Measurements from ENCODE around the gene SPATA13.
"Not testable (repeated sequence)": the region's sequence is repeated elsewhere in the genome, so short reads cannot be mapped to it uniquely, and the experiment has no call there.

SPATA13 gene

DNA sequence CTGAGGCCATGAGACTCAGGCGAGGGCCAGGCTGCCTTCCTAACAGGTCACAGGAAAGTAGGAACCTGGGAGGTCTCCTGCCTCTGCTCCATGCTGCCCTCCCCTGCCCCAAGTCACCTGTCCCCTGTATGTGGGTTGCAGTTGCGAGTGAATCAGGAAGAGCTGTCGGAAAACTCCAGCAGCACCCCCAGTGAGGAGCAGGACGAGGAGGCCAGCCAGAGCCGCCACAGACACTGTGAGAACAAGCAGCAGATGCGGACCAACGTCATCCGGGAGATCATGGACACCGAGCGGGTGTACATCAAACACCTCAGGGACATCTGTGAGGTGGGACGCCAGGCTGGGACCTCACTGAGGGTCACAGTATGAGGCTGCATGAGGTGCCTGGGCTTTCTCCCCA is 126.1 kb downstream of the SPATA13 start:
- no peak for DNase-seq

DNA sequence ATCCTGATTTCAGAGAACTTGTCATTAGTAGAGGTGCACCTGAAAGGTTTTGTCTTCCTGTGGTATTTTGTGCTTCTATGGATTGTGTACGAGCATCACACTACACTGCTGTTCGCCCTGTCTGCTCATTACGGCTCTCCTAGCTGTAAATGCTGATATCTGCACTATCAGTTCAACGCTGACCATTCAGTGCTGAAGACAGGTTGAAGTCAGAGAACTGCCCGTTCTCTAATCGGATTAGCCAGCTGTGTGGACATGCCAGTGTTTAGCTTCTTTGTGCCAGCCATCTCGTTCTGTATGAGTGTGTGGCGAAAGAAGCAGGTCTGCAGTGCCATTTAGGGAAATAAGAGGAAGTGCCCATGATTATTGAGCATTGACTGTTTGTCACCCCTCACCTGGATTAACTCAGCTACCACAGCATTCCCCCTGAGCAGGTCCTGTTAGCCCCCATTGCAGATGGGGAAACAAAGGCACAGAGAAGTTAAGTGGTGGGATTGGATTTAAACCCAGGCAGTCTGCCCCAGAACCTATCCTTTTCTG is 127.3 kb downstream of the SPATA13 start:
- DNase-seq = no peak

DNA sequence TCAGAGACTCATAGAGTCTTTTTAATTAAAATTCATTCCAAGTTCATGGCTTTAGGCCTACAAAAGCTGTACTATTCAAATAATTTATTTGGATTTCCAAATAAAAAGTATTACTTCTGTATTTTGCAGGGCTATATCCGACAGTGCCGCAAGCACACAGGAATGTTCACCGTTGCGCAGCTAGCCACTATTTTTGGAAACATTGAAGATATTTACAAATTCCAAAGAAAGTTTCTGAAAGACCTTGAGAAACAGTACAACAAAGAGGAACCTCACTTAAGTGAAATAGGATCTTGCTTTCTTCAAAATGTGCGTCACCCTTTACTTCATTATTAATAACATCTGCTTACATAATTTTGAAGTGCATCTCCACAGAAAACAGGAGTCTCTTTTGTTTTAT is 128.3 kb downstream of the SPATA13 start:
- DNase-seq = no peak

DNA sequence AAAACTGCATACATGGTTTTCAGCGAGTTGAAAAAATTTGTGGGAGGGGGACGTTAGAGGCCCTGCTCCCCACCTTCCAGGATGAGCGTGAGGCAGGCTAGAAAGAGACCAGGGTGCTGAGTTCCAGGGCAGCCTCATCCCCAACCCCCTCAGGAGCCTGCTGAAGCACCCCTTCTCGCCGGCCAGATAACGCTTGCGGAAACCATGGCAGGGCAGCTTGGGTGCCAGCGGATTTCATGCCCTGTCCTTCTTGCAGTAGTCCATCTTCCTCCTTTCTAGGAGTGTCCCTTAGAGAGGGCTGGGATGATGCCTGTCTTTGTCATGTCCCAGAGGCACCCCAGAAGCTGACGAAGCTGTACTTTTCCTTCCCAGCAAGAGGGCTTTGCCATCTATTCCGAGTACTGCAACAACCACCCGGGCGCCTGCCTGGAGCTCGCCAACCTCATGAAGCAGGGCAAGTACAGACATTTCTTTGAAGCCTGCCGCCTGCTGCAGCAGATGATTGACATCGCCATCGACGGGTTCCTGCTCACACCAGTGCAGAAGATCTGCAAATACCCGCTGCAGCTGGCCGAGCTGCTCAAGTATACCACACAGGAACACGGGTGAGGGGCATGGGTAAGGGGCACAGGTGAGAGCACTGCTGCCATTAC is 129.9 kb downstream of the SPATA13 start:
- DNase-seq = no peak

DNA sequence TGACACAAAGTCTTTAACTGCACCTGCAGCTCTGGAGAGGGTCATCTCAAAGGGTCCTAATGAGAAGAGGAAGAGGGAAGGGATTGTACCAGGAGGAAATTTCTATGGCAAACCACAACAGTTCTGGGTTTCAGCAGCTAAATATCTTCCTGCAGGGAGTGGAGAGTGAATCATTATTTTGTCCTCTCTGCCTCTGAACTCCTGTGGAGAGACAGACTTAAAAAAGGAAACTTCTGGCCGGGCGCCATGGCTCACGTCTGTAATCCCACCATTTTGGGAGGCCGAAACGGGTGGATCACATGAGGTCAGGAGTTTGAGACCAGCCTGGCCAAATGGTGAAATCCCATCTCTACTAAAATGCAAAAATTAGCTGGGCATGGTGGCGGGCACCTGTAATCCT is 132.0 kb downstream of the SPATA13 start:
- DNase-seq = no peak

DNA sequence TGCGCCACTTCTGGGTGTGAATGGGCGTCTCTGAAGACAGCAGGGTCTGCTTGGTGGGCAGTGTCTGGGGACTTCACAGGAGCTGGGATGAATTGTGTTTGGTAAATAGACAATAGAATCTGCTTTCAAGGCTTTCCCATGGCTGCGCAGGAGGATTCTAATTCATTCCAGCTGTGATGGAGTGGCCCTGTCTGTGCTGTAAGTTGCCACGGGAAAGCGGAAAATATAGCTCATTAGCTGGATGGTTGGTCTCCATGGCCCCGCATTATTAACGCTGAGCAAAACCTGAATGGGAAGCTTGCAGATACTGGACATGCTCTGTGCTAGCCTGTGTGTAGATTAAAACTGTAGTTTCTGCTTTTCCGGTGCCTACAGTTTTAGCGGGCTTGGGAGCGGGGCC is 133.2 kb downstream of the SPATA13 start:
- no peak for DNase-seq

DNA sequence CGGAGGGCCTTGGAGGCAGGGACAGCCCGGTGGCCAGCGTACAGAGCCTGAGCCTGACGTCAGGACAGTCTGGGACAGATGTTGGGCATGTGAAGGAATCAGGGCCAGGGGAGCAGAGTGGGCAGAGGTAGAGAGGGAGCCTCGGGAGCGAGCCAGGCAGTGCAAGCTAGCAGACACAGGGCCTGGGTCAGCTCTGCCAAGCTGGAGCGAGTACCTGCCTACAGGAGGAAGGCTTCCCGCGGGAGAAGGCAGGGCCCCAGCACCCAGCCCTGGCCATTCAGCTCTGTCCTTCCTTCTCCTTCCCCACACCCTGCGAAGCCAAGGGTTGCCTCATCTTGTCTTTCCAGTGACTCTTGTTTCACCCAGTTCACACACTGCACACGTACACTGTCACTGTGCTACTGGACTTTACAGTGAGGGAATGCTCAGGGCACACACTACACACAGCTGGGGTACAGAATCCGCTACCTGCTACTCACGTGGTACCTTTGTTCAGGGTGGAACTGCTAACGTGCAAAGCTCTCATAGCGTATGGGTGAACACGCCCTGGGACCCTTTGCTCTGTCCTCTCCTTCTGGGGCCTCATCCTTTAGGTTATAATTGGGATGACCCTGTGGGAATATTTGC is 139.1 kb downstream of the SPATA13 start:
- DNase-seq = no peak

DNA sequence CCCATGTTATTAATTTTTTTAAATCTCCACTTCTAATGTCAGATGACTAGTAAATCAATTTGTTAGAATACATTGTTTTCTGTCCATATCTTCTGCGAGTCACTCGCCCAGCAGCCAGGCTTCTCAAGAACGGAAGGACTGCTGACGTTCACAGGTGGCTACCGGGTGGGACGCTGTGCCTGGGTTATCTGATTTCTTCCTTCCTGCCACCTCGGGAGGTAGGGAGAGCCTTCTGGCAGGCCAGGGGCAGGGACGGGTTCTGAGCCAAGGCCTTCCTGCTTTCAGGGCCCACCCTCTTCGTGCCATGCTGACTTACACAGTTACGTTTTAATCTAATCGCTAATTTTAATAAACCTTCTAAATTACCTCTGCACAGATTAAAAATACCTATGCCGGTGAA is 140.9 kb downstream of the SPATA13 start:
- DNase-seq = no peak

DNA sequence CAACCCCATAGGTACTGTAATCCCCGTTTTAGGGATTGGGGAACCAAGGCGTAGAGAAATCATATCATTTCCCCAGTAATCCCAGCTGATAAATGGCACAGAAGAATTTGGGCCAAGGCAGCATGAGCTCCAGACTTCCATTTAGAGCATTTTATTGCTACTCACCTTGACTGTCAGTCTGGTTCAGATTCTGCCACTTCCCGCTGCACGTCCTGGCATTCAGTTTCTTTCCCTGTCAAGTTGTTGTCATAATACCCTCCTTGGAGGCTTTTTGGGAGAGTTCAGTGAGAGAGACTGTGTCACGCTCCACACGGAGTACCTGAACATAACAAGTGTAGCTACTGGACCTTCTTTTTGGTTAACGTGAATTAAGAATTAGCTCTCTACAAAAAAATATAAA is 141.4 kb downstream of the SPATA13 start:
- no peak for DNase-seq

DNA sequence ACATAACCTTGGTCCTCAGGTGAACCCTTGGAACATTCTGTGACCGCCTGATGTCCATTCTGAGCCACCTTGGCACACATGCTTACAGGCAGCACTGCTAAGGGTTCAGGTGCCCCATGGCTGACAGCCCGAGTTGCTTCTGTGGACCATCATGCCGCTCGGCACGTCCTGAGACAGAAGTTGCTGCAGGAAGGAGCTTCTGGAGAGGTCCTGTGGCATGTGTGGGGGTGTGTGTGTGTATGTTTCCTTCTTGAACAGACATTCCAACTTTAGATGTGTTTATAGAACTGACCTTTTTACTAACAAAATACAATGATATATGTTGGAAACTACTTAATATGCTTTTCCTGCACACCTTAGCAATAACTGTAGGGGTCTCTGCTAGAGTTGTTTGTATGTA is 144.1 kb downstream of the SPATA13 start:
- DNase-seq = no peak

DNA sequence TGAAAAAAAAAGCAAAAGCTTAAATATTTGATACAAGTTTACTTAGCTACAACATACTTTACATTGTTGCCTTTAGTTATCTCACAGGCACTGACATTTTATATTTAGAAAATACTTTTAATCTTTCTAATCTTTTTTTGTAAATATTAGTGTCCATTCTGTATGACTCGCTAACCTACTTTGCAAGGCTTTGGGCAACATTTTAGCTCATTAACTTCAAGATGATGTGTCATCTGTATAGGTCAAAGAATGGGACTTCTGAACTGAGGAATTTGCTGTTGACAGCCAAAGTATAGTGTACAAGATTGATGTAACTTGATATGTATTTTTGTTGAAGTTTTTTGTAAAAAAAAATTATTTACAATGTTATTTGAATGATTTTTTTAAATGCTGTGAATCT is 146.1 kb downstream of the SPATA13 start:
- no peak for DNase-seq

DNA sequence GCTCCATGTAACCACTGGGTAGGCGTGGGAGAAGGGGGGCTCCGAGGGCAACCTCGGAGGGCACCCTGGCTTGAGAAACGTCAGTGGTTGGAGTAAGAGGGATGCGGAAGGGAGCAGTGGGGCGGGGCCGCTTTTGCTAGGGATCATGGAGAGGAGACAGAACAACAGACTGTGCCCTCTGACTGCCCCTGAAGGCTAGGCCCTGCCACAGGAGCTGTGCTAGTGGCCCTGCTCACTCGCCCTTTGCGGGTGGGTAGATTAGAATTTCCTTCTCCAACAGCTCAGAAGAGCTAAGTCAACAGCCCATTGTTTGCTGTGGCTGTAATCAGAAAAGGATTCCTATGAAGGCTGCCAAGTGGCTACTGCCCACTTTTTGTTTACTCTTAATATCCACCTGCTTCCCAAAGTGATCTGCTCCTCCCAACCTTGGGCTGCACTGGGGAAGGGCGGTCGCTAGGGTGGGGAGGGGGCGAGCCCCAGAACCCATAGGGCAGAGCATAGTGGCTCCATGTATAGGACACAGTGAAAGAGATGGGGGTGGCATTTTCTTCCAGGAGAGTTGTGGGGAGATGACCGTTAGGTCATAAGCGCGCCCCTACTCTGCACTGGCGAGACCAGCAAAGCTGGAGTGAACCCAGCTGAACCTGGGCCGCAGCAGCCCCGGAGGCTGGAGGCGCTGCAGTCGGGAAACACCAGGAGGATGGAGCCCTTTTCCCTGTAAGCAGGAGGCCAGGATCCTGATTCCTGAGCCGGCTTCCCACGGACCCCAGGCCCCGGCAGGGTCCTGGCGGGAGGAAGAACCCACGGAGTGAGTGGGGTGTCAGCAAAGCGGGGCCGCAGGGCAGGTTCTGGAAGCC is 146.9 kb downstream of the SPATA13 start:
- DNase-seq = no peak

DNA sequence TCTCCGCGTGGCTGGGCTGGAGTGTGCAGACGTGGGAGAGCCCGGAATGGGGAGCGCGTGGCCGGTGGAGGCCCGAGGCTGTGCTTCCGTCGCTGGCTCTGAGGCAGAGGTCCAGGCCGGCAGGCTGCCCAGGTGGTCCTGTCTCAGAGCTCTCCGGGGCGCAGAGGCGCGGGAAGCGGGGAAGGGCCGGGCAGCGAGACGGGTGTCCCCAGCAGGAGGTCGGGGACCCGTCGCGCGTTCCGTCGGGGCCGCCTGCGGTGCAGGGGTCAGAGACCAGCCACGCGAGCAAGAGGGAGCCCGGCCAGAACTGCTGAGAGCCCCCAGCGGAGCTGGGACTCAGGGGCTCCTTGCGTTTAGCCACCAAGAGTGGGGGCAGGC is 147.5 kb downstream of the SPATA13 start:
- no peak for DNase-seq

DNA sequence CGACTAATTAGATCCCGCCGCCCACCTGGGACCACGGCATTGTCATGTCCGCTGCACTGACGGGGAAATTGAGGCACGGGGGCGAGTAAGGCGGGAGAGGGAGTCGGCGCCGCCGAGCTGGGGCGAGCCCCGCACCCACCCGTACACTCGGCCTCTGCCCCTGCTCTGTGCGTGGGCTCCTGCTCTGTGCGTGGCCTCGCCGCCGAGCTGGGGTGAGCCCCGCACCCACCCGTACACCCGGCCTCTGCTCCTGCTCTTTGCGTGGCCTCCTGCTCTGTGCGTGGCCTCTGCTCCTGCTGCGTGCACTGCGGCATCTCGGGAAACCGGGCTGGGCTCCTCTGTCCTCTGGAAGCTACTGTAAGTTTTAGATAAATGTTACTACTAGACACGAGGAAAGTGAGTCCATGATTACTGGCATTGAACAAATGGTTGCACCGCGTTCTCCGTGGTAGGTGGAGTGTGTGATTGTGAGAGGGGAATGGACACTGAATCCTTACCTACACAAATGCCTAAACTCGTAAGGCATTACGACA is 148.0 kb downstream of the SPATA13 start:
- no peak for DNase-seq

DNA sequence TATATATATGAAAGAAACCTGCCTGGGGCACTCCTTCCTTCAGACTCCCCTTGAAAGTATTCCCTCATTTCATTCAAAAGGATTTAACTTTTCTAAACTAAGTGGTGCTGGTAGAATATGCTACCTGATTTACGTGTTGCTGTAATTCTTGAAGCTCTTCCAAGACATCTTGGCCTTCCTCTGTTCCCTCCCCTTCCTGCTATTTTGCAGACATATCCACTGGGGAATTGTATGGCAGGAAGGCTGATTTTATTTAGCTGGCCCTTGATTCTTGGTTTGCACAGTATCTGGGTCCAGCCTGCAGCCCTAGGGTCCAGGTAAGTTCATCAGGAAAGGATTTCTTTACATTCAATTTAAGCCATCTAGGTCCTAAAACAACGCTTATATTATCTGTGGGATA is 148.8 kb downstream of the SPATA13 start, which contains the start of gene C1QTNF9:
Gene C1QTNF9 (plus strand): TSS at position 281 of the 400 bp plus-strand sequence. CDS start 6,424 bp downstream, outside the sequence.
- DNase-seq = not testable (repeated sequence)

DNA sequence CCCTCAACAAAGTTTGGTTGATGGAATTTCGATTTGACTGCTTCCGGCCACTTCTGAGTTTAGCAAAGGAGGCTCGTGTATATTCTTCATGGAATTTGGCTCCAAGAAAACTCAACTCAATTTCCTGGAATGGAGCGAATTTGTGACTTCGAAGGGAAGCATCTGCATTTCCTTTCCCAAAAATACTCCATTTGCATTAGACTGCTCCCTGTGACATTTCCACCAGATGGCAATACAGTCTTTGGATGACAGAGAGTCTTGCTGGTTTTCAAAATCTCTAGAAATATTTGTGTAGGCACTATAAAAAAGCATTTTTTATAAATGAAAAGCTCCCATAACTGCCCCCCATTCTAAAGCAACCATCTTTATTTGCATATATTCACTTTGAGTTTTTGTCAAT is 152.9 kb downstream of the SPATA13 start:
- no peak for DNase-seq

DNA sequence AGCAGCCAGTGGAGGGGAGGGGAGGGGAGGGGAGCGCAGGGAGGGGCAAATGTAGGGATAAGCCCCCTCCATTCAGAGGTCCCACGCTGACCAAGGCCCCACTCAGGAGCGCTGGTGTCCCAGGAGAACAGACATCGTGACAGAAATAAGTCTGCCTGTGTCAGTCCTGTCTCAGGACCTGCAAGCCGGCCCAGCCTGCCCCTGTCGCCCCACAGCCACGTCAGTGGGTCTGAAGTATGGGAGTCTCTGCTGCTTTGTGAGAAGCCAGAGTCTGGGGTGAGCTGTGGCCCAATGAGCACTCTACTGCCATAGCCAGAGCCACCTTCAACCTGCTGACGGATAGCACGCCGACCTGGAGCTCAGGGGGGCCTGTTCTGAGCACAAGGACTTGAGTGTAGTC is 157.3 kb downstream of the SPATA13 start:
- DNase-seq = not testable (repeated sequence)

DNA sequence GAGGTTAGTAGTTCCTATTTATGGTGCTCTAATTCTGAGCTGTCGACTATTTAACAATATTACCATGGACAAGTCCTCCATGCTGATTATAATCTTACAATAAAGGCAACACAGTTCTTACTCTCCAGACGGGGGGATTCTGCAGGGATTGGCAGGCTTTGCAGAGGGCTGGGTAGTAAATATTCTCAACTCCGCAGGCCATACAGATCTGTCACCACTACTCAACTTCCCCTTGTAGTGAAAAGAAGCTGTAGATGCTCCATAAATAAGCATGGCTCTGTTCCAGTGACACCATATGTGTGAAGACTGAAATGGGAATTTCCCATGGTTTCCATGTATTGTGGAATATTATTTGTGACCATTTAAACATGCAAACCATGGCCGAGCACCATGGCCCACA is 158.4 kb downstream of the SPATA13 start:
- not testable (repeated sequence) for DNase-seq

DNA sequence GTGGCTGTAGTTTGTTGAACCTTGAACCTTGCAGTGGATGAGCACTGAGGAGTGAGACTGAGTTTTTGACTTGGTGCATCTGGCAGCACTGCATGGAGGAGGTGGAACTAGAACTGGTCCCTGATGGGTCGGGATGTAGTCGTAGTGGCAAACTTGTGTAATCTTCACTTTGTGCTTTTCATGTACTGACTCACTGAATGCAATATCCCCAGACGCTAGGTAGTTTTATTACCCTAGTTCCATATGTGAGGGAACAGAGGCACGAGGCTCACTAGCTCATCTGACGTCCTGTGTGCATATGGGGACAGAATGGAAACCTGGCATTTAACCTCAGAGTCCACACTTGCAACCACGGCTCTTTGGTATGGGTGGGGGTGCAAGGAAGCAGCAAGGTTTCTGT is 159.1 kb downstream of the SPATA13 start:
- not testable (repeated sequence) for DNase-seq

DNA sequence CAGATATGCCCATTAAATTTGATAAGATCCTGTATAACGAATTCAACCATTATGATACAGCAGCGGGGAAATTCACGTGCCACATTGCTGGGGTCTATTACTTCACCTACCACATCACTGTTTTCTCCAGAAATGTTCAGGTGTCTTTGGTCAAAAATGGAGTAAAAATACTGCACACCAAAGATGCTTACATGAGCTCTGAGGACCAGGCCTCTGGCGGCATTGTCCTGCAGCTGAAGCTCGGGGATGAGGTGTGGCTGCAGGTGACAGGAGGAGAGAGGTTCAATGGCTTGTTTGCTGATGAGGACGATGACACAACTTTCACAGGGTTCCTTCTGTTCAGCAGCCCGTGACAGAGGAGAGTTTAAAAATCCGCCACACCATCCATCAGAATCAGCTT is 160.9 kb downstream of the SPATA13 start:
- not testable (repeated sequence) for DNase-seq

DNA sequence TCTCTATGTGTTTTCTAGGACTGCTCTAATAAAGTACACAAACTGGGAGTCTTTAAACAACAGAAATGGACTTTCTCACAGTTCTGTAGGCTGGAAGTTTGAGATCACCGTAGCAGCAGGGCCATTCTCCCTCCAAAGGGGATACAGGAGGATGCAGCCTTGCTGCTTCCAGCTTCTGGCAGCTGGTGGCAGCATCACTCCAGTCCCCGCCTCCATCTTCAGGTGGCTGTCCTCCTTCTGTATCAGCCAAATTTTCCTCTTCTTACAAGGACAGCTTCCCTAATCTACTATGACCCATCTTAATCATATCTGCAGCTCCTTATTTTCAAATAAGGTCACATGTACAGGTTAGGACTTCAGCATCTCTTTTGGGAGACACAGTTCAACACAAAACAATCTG is 161.9 kb downstream of the SPATA13 start:
- DNase-seq = not testable (repeated sequence)

DNA sequence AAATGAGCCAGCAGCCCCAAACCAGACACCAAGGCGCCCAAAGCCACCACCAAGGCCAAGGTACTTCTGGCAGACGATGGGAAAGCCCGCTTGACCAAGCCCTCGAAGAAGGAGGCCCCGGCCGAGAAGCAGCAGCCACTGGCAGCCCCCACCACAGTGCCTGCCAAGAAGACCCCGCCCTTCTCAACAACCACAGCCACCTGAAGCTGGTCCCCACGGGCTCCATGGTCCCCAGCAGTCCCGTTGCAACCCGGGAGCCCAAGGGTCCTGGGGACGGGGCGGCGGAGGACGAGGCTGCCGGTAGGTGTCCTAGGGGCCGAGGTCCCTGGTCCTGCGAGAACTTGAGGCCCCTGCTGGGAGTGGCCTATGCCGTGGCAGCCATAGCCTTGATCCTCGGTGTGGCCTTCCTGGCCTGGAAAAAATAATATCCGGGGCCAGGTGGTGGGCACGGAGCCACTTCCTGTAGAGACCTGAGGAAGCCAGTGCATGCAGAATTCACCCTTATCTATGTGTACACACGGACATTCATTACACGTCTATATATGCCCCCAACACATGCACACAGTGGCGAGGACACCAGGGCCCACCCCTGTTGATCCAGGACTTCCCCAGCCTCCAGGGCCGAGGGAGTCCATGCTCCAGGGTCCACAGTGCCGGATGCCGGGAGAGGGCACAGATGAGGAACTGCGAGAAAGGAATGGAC is 162.7 kb downstream of the SPATA13 start:
- DNase-seq = no peak

DNA sequence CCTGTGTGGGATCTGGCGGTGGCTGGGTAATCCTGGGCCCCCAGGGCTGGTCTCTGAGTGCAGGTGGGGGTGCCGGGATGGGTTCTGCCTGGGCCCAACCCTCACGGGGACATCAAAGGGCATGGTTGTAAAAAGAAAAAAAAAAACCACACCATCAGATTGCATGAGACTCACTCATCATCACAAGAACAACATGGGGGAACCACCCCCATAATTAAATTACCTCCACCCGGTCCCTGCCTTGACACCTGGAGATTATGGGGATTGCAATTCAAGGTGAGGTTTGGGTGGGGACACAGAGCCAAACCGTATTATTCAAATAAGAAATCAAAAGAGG is 163.2 kb downstream of the SPATA13 start:
- DNase-seq = no peak
